ENCODE data around the gene NEB.

GRCh38 chr2:151649400-151649799 lies 84.9 kb downstream of the NEB start:
- TF ChIP-seq CTCF (IDR thresholded peaks at IDR 0.05) (no peak), EP300 (IDR thresholded peaks at IDR 0.05) (no peak)
